Mucosa of descending colon (tissue), 3 donors: Measurements from ENCODE around the gene NMNAT3. TPM values are rescaled to one million over a fixed set of nuclear protein-coding genes. Genes with fewer than 3 reads are reported as not detected.

Source experiments
- ATAC-seq: fragments of 200-7000 bp; cut with Tn5 transposase; one replicate; pipeline ENCODE4 v1.9.1; 2020; ENCODE audit warnings: mild to moderate bottlenecking, moderate library complexity
- DNase-seq, 3 donors: peaks; one replicate each; pipeline ENCODE4 v3.0.0-alpha.2; 2020
- H3K36me3 ChIP-seq: fragments of 200-600 bp; one replicate; pipeline ENCODE4 v1.8.0; 2021; ENCODE audit warnings: low read depth, mild to moderate bottlenecking
- H3K4me1 ChIP-seq: fragments of 200-600 bp; one replicate; pipeline ENCODE4 v1.8.0; 2021; ENCODE audit warnings: low read depth, mild to moderate bottlenecking
- H3K4me3 ChIP-seq: fragments of 200-600 bp; one replicate; pipeline ENCODE4 v1.8.0; 2021; ENCODE audit warnings: mild to moderate bottlenecking
- H3K9me3 ChIP-seq: fragments of 200-600 bp; one replicate; pipeline ENCODE4 v1.8.0; 2021; ENCODE audit warnings: mild to moderate bottlenecking
- intact Hi-C, 2 donors: fragments of 100-400 bp; cut with DNase I in 1 of 2; cut with micrococcal nuclease in 1 of 2; formaldehyde crosslinking; loops; one replicate each; pipeline versions ENCODE4 v1.11.0 to v1.11.1; 2022; cut with DNase I, micrococcal nuclease
- total RNA-seq, 3 donors: library from RNA; stranded (reverse); fragmentation: NEBNext Ultra II Directional in 2 of 3; extraction: Animal tissue kit (Norgen Biotek cat#: 25700) in 2 of 3; gene quantifications; one replicate each; pipeline versions ENCODE4 v1.2.1 to v1.2.4, GENCODE V29; 2021 to 2023
- TF ChIP-seq, protein P1 (sequence below): fragments of 200-600 bp; IDR thresholded peaks from one replicate; pipeline ENCODE4 v1.8.0; 2022; ENCODE audit warnings: antibody characterized with exemption, mild to moderate bottlenecking
- donor health status: DM: no; HTN: no; CAD: no; lungs with moderate emphysema.
- donor health status: DM: no; HTN: no; CAD: no.
- donor health status: DM: no; HTN: yes; CAD: no.

The NMNAT3 gene
- total RNA-seq, 3 donors from 2014 or later = 7.9 to 11.9 (median 10.7) TPM

DNA sequence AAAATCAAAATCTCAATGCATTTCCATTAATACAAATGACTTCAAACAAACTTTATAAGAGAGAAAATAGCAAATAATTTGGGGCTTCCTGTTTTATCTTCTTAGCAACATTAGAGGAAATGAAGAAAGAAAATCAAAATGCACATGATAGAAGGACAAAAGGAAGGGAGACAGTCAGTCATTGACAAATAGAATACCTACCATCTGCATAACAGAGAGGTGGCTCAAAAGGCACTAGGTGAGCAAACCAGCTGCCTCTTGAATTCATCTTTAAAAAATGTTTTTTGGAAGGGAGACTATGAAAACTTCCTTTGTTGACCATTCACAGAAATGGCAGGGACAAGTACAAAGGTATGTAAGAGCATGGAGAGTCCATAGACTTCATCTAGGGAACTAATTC is 9.4 kb downstream of the NMNAT3 start:
- TF ChIP-seq, protein P1, sequence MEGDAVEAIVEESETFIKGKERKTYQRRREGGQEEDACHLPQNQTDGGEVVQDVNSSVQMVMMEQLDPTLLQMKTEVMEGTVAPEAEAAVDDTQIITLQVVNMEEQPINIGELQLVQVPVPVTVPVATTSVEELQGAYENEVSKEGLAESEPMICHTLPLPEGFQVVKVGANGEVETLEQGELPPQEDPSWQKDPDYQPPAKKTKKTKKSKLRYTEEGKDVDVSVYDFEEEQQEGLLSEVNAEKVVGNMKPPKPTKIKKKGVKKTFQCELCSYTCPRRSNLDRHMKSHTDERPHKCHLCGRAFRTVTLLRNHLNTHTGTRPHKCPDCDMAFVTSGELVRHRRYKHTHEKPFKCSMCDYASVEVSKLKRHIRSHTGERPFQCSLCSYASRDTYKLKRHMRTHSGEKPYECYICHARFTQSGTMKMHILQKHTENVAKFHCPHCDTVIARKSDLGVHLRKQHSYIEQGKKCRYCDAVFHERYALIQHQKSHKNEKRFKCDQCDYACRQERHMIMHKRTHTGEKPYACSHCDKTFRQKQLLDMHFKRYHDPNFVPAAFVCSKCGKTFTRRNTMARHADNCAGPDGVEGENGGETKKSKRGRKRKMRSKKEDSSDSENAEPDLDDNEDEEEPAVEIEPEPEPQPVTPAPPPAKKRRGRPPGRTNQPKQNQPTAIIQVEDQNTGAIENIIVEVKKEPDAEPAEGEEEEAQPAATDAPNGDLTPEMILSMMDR = no peak
- Histone ChIP-seq H3K4me3 (no peak overlapping the region), H3K9me3 (no peaks in the 10 kb centered on the region), H3K4me1 (no peaks in the 10 kb centered on the region), H3K36me3 (no peaks in the 10 kb centered on the region)
- intact Hi-C loops = no loop called here
- DNase-seq = no peak
- ATAC-seq = no peak

DNA sequence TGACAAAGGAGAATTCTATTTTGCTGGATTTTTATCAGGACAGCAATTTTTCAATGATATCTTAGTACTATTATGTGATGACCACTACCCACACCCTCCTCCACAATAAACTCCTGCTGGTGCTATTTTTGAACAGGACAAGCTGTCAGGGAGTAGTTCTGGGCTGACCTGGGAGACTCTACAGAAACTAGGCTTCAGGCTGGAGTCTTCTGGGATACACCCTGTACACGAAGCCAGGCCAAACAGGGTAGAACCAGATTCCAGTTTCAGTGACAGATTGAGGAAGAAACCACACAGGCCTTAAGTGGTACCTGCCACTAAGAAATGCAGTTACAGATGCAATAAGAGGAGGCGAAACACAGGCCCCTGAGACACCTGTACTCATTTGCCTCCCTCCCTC is 12.8 kb downstream of the NMNAT3 start:
- intact Hi-C loops = no loop called here
- DNase-seq (no peak), ATAC-seq (no peak)
- TF ChIP-seq, protein P1 = no peak
- Histone ChIP-seq H3K4me3 (no peak overlapping the region), H3K4me1 (no peaks in the 10 kb centered on the region), H3K36me3 (no peaks in the 10 kb centered on the region), H3K9me3 (no peaks in the 10 kb centered on the region)

DNA sequence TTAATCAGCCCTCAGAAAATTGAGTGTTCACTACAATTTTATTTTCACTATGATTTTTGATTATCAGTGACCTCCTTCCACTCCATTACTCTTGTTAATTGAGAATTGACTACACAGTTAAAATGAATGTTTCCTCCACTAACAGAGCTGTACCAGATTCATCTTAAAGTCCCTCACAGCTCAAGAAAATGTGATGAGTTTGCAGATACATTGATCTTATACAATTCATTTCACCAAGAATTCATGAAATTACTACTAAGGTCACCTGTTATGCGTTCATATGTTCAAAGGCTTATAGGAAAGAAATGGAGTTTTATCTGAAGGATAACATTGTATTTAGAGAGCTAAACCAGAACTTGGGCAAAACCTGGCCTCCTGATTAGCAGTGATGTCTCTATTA is 17.5 kb downstream of the NMNAT3 start:
- no peak for DNase-seq
- H3K4me3 ChIP-seq = no peak overlapping the region
- H3K4me1 ChIP-seq = no peaks in the 10 kb centered on the region
- no peaks in the 10 kb centered on the region for H3K9me3 ChIP-seq
- ATAC-seq = no peak
- TF ChIP-seq, protein P1 = no peak
- H3K36me3 ChIP-seq = no peaks in the 10 kb centered on the region
- intact Hi-C loops = no loop called here

DNA sequence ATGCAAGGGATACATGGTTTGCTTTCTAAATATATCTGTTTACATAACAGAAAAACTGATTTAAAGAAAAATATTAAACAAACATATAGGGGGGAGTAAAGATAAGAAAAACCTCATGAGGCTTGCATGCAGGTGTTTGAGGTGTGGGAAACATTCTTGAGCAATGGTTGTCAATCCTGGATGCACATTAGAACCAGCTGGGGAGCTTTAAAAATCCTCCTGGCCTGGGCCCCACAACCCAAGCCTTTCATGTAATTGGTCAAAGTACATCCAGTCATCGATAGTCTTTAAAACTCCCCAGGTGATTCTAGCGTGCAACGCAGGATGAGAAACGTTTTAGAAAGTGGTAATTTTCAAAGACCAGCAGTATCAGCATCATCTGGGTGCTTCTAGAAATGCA is 18.3 kb downstream of the NMNAT3 start:
- H3K36me3 ChIP-seq = no peaks in the 10 kb centered on the region
- TF ChIP-seq, protein P1 = no peak
- no peaks in the 10 kb centered on the region for H3K4me1 ChIP-seq
- DNase-seq (no peak), ATAC-seq (no peak)
- no peak overlapping the region for H3K4me3 ChIP-seq
- intact Hi-C loops = no loop called here
- H3K9me3 ChIP-seq = no peaks in the 10 kb centered on the region

DNA sequence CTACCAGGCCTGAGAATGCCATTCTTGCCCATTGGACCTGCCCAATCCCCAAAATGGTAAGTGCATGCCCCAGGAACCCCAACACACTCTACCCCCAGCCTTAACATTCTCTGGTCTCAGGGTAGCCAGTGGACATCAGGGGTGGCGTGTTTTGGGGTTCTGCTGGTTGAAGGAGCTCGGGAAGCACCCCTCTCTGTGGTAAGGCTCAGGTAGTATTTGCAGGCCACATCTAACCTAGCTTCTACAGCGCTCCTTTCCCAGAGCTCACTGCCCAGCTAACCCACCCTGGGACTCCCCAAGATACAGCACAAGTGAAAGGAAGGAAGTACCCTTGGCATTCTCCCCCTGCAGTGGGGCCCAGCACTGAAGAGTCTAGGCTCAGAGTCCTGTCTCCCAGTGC is 19.8 kb downstream of the NMNAT3 start:
- TF ChIP-seq, protein P1 = no peak
- H3K4me1 ChIP-seq = no peaks in the 10 kb centered on the region
- intact Hi-C loops = no loop called here
- H3K9me3 ChIP-seq = no peaks in the 10 kb centered on the region
- DNase-seq (no peak), ATAC-seq (no peak)
- no peak overlapping the region for H3K4me3 ChIP-seq
- H3K36me3 ChIP-seq = no peaks in the 10 kb centered on the region

DNA sequence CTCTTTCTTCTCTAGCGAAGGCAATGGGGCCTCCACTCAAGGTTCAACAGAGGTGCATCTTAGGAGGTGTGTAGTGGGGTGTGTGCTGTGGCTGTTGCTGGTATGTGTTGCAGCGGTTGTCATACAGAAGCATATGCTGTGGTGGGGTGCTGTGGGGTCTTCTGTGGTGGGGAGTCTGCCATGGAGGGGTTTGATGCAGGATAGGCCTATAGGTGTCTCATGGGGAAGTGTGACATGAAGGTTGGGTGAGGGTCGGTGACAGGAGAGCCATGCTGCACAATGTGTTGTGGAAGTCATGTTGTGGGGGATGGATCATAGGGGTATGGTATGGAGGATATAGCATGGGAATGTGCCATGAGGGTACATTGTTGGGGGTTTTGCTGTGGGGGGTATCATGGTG is 20.3 kb downstream of the NMNAT3 start:
- Histone ChIP-seq H3K4me3 (no peak overlapping the region), H3K9me3 (no peaks in the 10 kb centered on the region), H3K4me1 (no peaks in the 10 kb centered on the region), H3K36me3 (no peaks in the 10 kb centered on the region)
- ATAC-seq = no peak
- TF ChIP-seq, protein P1 = no peak
- intact Hi-C loops = no loop called here
- no peak for DNase-seq
